ENCODE results near the gene ALOX15.

Gene ALOX15

GRCh38 chr17:4673986-4674684, 32.7 kb upstream of the ALOX15 start:
- WGBS, 2 experiments, result 94 to 95% methylated on average over 27 of the region's 27 CpGs
- peaks cover 37% of the 10 kb centered on the region for H3K36me3 ChIP-seq (ENCODE audit: control insufficient read depth, insufficient read depth, low read length)

GRCh38 chr17:4673169-4673568, 31.7 kb upstream of the ALOX15 start:
- Histone ChIP-seq H3K27me3 (ENCODE audit: control insufficient read depth, insufficient read depth, low read length, poor library complexity, severe bottlenecking) (no peaks in the 10 kb centered on the region), H3K27ac (ENCODE audit: insufficient read depth, low read depth, low read length, poor library complexity, severe bottlenecking) (no peak overlapping the region), H3K4me1 (ENCODE audit: control insufficient read depth, insufficient read depth, low read length) (no peaks in the 10 kb centered on the region), H3K4me3 (ENCODE audit: insufficient read depth, low read depth, low read length) (no peak overlapping the region), H3K9me3 (ENCODE audit: control insufficient read depth, low read length) (no peaks in the 10 kb centered on the region), H3K36me3 (ENCODE audit: control insufficient read depth, insufficient read depth, low read length) (peaks cover 29% of the 10 kb centered on the region)
- WGBS, 2 experiments, result 95 to 96% methylated on average over 11 of the region's 11 CpGs

More at GRCh38 chr17:4673986-4674684, 32.7 kb upstream of the ALOX15 start:
- Histone ChIP-seq H3K27ac (ENCODE audit: insufficient read depth, low read depth, low read length, poor library complexity, severe bottlenecking) (no peak overlapping the region), H3K4me3 (ENCODE audit: insufficient read depth, low read depth, low read length) (no peak overlapping the region), H3K4me1 (ENCODE audit: control insufficient read depth, insufficient read depth, low read length) (no peaks in the 10 kb centered on the region), H3K9me3 (ENCODE audit: control insufficient read depth, low read length) (no peaks in the 10 kb centered on the region), H3K27me3 (ENCODE audit: control insufficient read depth, insufficient read depth, low read length, poor library complexity, severe bottlenecking) (no peaks in the 10 kb centered on the region)

- Histone ChIP-seq H3K27ac (ENCODE audit: insufficient read depth, low read depth, low read length, poor library complexity, severe bottlenecking) (no peak overlapping the region), H3K9me3 (ENCODE audit: control insufficient read depth, low read length) (no peaks in the 10 kb centered on the region), H3K4me1 (ENCODE audit: control insufficient read depth, insufficient read depth, low read length) (no peaks in the 10 kb centered on the region), H3K27me3 (ENCODE audit: control insufficient read depth, insufficient read depth, low read length, poor library complexity, severe bottlenecking) (no peaks in the 10 kb centered on the region), H3K36me3 (ENCODE audit: control insufficient read depth, insufficient read depth, low read length) (peaks cover 27% of the 10 kb centered on the region), H3K4me3 (ENCODE audit: insufficient read depth, low read depth, low read length) (no peak overlapping the region)
- WGBS, 2 experiments, result 94 to 95% methylated on average over 8 of the region's 8 CpGs
These were observed 31.3 kb upstream of the ALOX15 start for GRCh38 chr17:4672751-4673150.

- 93 to 96% methylated on average over 9 of the region's 9 CpGs for whole genome bisulfite sequencing, 2 experiments
- Histone ChIP-seq H3K36me3 (ENCODE audit: control insufficient read depth, insufficient read depth, low read length) (peaks cover 27% of the 10 kb centered on the region), H3K27me3 (ENCODE audit: control insufficient read depth, insufficient read depth, low read length, poor library complexity, severe bottlenecking) (no peaks in the 10 kb centered on the region), H3K4me1 (ENCODE audit: control insufficient read depth, insufficient read depth, low read length) (no peaks in the 10 kb centered on the region), H3K4me3 (ENCODE audit: insufficient read depth, low read depth, low read length) (no peak overlapping the region), H3K27ac (ENCODE audit: insufficient read depth, low read depth, low read length, poor library complexity, severe bottlenecking) (no peak overlapping the region), H3K9me3 (ENCODE audit: control insufficient read depth, low read length) (no peaks in the 10 kb centered on the region)
These were observed 30.7 kb upstream of the ALOX15 start for GRCh38 chr17:4672055-4672630.

GRCh38 chr17:4667166-4667565, 25.7 kb upstream of the ALOX15 start:
- H3K27ac ChIP-seq (ENCODE audit: insufficient read depth, low read depth, low read length, poor library complexity, severe bottlenecking), result no peak overlapping the region
- no peak overlapping the region for H3K4me3 ChIP-seq (ENCODE audit: insufficient read depth, low read depth, low read length)
- peaks cover 7% of the 10 kb centered on the region for H3K36me3 ChIP-seq (ENCODE audit: control insufficient read depth, insufficient read depth, low read length)
- H3K27me3 ChIP-seq (ENCODE audit: control insufficient read depth, insufficient read depth, low read length, poor library complexity, severe bottlenecking), result no peaks in the 10 kb centered on the region
- no peaks in the 10 kb centered on the region for H3K4me1 ChIP-seq (ENCODE audit: control insufficient read depth, insufficient read depth, low read length)
- H3K9me3 ChIP-seq (ENCODE audit: control insufficient read depth, low read length), result no peaks in the 10 kb centered on the region
- 92 to 95% methylated on average over 2 to 4 of the region's 4 CpGs for WGBS, 2 experiments

- Histone ChIP-seq H3K27ac (ENCODE audit: insufficient read depth, low read depth, low read length, poor library complexity, severe bottlenecking) (no peak overlapping the region), H3K27me3 (ENCODE audit: control insufficient read depth, insufficient read depth, low read length, poor library complexity, severe bottlenecking) (no peaks in the 10 kb centered on the region), H3K4me3 (ENCODE audit: insufficient read depth, low read depth, low read length) (no peak overlapping the region), H3K36me3 (ENCODE audit: control insufficient read depth, insufficient read depth, low read length) (peaks cover 5% of the 10 kb centered on the region), H3K9me3 (ENCODE audit: control insufficient read depth, low read length) (no peaks in the 10 kb centered on the region), H3K4me1 (ENCODE audit: control insufficient read depth, insufficient read depth, low read length) (no peaks in the 10 kb centered on the region)
- WGBS, 2 experiments, result 85 to 96% methylated on average over 4 to 5 of the region's 5 CpGs
These were observed 24.8 kb upstream of the ALOX15 start for GRCh38 chr17:4666296-4666695.

GRCh38 chr17:4665027-4665426, 23.5 kb upstream of the ALOX15 start:
- Histone ChIP-seq H3K27me3 (ENCODE audit: control insufficient read depth, insufficient read depth, low read length, poor library complexity, severe bottlenecking) (no peaks in the 10 kb centered on the region), H3K4me1 (ENCODE audit: control insufficient read depth, insufficient read depth, low read length) (no peaks in the 10 kb centered on the region)
- WGBS, 2 experiments, result 86 to 88% methylated on average over 9 of the region's 9 CpGs

GRCh38 chr17:4664230-4664629, 22.8 kb upstream of the ALOX15 start:
- H3K4me3 ChIP-seq (ENCODE audit: insufficient read depth, low read depth, low read length), result no peak overlapping the region
- H3K36me3 ChIP-seq (ENCODE audit: control insufficient read depth, insufficient read depth, low read length), result no peaks in the 10 kb centered on the region
- no peaks in the 10 kb centered on the region for H3K9me3 ChIP-seq (ENCODE audit: control insufficient read depth, low read length)
- no peaks in the 10 kb centered on the region for H3K4me1 ChIP-seq (ENCODE audit: control insufficient read depth, insufficient read depth, low read length)
- 92 to 93% methylated on average over 9 of the region's 9 CpGs for WGBS, 2 experiments
- H3K27ac ChIP-seq (ENCODE audit: insufficient read depth, low read depth, low read length, poor library complexity, severe bottlenecking), result no peak overlapping the region
- H3K27me3 ChIP-seq (ENCODE audit: control insufficient read depth, insufficient read depth, low read length, poor library complexity, severe bottlenecking), result no peaks in the 10 kb centered on the region

More at GRCh38 chr17:4665027-4665426, 23.5 kb upstream of the ALOX15 start:
- no peaks in the 10 kb centered on the region for H3K9me3 ChIP-seq (ENCODE audit: control insufficient read depth, low read length)
- no peaks in the 10 kb centered on the region for H3K36me3 ChIP-seq (ENCODE audit: control insufficient read depth, insufficient read depth, low read length)
- H3K4me3 ChIP-seq (ENCODE audit: insufficient read depth, low read depth, low read length), result no peak overlapping the region
- H3K27ac ChIP-seq (ENCODE audit: insufficient read depth, low read depth, low read length, poor library complexity, severe bottlenecking), result no peak overlapping the region

GRCh38 chr17:4663711-4664110, 22.2 kb upstream of the ALOX15 start:
- Histone ChIP-seq H3K4me1 (ENCODE audit: control insufficient read depth, insufficient read depth, low read length) (no peaks in the 10 kb centered on the region), H3K9me3 (ENCODE audit: control insufficient read depth, low read length) (no peaks in the 10 kb centered on the region), H3K27ac (ENCODE audit: insufficient read depth, low read depth, low read length, poor library complexity, severe bottlenecking) (no peak overlapping the region), H3K36me3 (ENCODE audit: control insufficient read depth, insufficient read depth, low read length) (no peaks in the 10 kb centered on the region), H3K27me3 (ENCODE audit: control insufficient read depth, insufficient read depth, low read length, poor library complexity, severe bottlenecking) (no peaks in the 10 kb centered on the region), H3K4me3 (ENCODE audit: insufficient read depth, low read depth, low read length) (no peak overlapping the region)
- WGBS, 2 experiments, result 91 to 93% methylated on average over 7 of the region's 8 CpGs

- Histone ChIP-seq H3K4me1 (ENCODE audit: control insufficient read depth, insufficient read depth, low read length) (no peaks in the 10 kb centered on the region), H3K9me3 (ENCODE audit: control insufficient read depth, low read length) (no peaks in the 10 kb centered on the region), H3K27me3 (ENCODE audit: control insufficient read depth, insufficient read depth, low read length, poor library complexity, severe bottlenecking) (no peaks in the 10 kb centered on the region), H3K36me3 (ENCODE audit: control insufficient read depth, insufficient read depth, low read length) (no peaks in the 10 kb centered on the region), H3K27ac (ENCODE audit: insufficient read depth, low read depth, low read length, poor library complexity, severe bottlenecking) (no peak overlapping the region), H3K4me3 (ENCODE audit: insufficient read depth, low read depth, low read length) (no peak overlapping the region)
- 95 to 99% methylated on average over 4 to 5 of the region's 6 CpGs for WGBS, 2 experiments
These were observed 17.2 kb upstream of the ALOX15 start for GRCh38 chr17:4658478-4659305.

Data from ectodermal cell (in vitro differentiated cells).